GM18873 (cell line): Measurements from ENCODE around the gene NFKB1.
A peak's percentile ranks its signal among the peaks of the same experiment; 100 is the strongest.
"Not testable (repeated sequence)": the region's sequence is repeated elsewhere in the genome, so short reads cannot be mapped to it uniquely, and the experiment has no call there.

Experiments
- ATAC-seq: cut with Tn5 transposase; IDR thresholded peaks from one replicate; pipeline ENCODE4 v1.9.1; 2021; ENCODE audit warnings: mild to moderate bottlenecking, moderate library complexity, moderate number of reproducible peaks; ENCODE audit not compliant: unreplicated experiment, low FRiP score

The NFKB1 gene

DNA sequence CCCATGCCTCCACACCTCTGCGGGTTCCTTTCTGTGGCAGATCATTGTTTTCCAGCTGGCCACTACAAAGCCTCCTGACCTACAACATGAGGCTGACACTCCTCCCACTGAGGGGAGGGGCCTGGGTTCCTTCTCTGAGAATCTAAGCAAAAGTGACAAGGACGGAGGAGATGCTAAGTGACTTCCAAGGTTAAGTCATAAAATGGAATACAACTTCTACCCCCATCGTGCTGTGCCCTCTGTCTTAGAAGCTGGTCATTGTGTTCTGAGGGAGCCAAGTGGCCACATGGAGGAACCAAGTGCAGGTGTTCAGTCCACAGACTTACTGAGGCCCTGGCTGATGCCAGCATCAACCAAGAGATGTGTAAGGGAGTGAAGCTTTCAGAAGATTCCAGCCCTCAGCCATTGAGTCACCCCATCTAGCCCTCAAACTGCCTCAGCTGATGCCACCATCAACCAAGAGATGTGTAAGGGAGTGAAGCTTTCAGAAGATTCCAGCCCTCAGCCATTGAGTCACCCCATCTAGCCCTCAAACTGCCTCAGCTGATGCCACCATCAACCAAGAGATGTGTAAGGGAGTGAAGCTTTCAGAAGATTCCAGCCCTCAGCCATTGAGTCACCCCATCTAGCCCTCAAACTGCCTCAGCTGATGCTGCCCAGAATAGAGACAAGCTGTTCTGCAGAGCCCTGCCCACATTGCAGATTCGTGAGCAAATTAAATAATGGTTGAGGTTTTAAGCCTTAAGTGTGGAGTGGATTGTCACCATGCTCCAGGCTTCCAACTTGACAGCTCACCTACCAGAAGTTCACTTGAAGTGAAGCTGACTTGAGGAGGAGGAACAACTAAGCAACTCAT lies 118.8 kb downstream of the NFKB1 start:
- not testable (repeated sequence) for ATAC-seq

DNA sequence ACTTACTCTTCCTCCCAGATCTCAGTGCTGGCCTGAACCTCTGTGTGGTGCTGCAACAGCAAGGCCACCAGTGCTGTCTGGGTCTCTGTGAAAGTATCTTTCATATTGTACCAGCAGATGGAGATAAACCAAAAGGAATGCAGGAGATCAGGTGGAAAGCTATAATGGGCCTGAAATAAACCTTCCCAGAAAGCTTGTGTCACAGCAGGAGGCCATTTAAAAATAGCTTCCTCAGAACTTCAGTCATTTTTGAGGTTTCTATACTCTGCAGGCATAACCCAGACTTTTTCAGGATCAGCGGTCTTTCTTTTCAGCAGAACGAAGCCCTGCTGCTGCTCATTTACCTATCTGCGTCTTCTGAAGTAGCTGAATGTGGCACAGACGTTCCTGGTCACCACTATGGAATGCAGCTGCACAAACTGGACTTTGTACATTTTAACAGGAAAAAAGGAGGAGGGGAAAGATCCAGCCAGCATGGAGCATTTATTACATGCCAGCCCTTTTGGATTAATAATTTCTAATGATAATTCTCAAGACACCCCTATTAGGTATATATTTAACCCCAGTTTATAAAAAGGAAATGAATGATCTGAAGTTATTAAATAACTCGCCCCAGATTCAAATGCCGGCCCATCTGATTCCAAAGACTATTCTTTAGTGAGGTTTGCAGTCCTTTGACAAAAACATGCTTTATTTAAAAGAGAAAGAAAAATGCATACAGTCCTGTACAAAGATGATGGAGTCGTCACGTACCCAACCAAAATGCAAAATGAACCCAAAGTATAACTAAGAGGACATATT lies 119.7 kb downstream of the NFKB1 start:
- ATAC-seq = peak; percentile 55

DNA sequence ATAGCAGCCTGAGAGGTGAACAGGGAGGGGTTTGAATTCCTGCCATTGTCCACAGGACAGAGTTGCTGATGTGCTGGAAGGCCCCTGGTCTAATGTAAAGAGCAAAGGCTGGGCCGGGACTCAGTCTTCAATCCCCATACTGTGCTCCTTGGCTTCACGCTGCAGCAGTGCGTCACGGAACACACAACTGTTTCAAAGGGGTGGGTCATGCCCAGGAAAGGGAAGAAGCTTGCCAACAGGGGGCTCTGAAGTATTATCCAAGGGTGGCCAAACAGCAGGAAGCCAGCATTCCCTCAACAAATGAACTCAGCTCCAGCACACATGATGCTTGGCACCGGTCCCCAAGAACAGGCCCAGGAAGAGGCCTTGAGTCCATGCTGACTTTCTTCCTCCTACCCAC lies 122.5 kb downstream of the NFKB1 start:
- ATAC-seq = no peak

DNA sequence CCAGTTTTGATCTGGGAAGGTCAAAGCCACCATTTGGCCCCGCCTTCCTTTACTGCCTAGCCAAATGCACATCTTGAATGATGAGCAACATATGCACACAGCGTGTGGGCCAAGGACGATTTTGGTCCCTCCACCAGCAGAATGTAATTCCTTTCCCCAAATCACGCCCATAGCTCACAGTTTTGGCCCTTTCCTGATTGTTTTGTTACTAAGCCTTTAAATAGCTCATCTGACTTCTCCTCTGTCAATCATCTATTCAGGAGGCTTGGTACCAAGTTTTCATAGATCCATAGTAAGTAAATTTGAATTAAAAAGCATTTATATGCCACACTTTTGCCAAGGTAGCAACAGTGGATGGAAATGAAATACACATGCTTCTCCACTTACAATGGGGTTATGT lies 123.3 kb downstream of the NFKB1 start:
- ATAC-seq = no peak

DNA sequence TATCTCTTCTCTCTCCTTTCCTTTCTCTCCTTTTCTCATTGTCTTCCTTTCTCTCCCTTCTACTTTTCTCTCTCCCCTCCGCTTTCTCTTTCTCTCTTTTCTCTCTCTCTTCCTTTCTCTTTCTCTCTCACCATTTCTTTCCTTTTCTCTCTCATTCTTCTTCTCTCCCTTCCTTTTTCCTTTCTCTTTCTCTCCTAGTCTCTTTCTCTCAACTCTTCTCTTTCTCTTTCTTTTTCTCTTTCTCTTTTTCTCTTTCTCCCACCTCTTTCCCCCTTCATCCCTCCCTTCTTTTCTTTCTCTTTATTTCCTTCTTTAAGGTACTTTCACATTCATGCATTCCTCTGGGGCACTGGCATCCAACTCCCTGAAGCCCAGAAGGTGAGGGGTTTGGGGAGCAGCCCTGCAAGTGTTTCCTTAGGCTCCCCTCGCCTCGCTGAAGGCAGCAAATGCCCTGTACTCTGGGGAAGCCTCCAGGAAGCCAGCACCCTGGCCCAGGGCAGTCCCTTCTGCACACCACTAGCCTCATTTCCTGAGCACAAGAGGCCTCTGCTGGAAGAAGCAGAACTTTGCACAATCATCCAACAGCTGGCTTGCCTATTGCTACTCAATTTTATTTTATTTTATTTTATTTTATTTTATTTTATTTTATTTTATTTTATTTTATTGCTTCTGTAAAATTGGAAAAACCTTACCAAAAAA lies 124.2 kb downstream of the NFKB1 start:
- peak; percentile 82 for ATAC-seq

DNA sequence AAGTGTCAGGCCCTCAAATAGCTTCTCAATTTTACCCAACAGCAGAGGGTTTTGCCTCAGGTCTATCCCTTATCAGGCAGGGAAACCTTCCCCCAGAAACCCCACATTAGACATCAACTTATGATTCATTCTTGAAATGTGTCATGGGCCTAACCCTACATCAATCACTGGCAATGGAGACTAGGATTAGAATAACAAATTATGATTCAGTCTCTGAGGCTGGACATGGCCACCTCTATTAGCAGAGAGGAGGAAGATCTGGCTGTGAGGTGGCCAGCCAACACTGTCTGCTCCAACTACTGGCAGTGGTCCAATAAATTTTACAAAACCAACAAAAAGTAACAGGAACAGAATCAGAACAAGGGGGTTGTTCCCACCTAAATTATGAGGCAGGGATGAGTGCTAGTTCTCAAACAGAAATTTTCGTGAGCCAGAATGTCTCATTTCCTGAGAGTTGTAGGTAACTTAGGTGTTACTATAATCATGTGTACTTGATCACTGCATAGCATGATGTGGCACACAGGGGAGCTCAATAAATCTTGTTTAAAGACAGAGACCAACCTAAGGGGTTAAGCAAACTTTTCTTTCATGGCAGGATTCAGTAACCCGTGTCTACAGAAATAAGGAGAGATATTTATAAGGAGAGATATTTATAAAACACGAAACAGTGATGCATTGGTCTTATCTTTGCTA lies 126.8 kb downstream of the NFKB1 start:
- no peak for ATAC-seq

DNA sequence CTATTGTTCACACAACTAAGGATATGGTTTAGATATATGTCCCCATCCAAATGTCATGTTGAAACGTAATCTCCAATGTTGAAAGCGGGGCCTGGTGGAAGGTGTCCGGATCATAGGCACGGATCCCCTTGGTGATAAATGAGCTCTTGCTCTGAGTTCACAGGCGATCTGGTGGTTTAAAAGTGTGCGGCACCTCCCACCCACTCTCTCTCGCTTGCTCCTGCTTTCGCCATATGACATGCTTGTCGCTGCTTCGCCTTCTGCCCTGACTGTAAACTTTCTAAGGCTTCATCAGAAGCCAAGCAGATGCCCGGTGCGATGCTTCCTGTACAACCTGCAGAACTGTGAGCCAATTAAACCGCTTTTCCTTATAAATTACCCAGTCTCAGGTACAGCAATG lies 128.5 kb downstream of the NFKB1 start:
- ATAC-seq = no peak

DNA sequence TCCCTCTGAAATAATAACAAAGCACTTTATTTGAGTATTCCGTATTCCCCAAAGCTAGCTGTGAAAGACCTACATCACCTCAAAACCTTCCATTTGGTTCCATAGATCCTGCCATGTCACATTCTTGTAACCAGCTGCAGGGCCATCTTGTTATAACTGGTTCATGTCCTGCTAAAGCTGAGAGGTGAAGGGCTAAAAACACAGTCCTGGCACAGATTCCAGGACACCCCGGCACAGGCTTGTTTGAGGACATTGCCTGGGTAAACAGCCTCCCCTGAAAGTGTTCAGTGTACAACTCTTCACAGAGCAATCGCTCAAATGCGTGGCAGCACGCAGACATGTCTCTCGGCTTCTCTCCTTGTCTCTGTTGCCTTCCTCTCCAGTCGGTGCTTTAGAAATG lies 130.5 kb downstream of the NFKB1 start:
- ATAC-seq = no peak

DNA sequence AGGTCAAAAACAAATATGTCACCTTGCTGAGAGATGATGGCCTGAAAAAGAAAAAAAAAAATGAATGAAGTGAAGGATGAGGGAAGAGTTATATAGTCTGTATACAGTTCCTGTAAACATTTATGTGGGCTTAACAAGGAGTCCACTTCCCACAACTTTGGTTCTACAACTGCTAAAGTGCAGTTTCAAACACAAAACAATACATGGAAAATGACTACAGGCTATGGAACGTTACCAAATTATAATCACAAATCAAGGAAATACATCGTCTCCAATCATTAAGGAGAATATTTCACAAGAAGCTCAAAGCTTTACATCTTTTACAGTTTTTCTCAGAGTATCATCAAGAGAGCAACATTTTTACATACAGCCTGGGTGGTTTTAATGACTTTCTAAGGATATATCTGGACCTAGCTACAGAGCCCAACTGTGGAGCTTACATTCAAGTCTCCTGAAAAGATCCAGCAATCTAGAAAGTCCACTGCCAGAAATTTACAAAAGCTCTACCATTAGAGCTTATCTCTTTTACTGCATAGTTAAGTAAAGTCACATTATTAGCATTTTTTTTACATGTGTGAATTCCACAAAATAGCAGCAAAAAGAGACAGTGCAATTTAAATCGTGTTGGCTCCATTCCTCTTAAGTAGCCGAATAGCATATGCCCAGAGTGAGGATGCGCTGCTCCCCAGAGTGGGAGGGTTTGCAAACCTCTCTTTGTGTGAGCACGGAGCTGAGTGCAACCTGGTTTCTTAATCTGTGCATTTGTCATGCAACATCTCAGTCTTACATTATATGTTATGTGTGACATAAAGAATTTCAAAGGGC lies 131.3 kb downstream of the NFKB1 start:
- ATAC-seq = no peak

DNA sequence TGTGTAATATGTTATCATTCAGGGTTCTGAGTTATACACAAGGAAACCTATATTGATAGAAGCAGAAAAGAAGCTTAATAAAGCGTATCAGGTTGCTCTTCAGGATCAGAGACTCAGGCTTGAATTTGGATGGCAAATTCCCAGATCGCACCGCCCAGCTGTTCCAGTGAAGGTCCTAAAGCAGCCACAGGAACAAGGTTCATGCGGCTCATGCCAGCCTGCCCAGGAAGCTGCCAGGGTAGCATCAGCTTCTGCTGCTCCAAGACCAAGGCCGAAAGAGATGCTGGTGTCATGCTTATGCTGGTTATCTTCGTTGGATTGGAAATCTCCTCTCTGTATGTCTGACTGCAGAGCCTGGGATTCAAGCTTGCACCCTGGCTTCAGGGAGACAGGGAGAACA lies 131.9 kb downstream of the NFKB1 start:
- ATAC-seq = no peak

DNA sequence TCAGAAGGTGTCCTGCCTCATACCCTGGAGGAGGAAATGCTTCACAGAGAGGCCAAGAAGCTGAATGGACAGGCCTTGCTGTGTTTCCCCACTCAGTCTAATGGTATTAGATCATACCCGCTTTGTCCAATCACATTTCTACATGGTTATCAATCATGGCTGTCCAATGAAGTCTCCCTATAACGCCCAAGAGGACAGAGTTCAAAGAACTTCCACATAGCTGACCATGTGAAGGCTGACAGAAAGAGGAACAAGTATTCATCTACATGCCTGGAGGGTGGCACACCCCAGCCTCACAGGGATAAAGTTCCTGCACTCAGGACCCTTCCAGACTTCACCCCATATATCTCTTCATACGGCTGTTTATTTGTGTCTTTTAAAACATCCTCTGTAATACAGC lies 136.2 kb downstream of the NFKB1 start:
- ATAC-seq = no peak

DNA sequence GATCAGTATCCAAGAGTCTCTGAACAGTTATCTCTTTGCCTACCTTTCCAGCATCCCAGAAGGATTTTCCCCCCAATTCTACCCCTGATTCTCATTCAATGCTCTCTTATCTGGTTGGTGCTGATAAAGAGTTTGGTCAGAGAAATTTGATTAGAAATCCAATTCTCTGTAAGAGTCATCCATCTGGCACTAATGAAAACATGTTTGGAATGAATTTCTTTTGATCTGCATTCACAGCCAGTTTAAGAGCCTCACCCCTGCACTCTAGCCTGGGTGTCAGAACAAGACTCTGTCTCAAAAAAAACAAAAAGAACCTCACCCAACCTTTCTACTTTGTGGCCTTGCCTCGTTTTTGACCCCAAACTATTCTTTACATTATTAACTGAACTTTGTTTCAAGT lies 137.5 kb downstream of the NFKB1 start:
- no peak for ATAC-seq

DNA sequence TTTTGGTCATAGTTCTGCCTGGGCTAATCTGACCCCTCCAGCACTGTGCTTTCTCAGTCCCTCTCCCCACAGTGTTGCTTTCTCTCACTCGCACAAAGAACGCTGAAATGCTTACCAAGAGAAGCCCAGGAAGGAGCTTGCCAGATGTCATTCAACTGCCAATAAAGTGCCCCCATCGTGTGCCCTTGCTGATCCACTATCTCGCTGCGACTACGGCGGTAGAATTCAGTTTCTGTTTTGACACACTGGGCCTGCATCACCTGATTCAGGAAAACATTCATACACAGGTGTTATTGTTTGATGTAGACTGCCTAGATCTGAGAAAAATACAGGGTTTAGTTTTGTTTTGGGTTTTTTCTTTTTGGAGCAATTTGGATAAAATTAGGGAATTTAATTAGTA lies 138.4 kb downstream of the NFKB1 start:
- ATAC-seq = no peak

DNA sequence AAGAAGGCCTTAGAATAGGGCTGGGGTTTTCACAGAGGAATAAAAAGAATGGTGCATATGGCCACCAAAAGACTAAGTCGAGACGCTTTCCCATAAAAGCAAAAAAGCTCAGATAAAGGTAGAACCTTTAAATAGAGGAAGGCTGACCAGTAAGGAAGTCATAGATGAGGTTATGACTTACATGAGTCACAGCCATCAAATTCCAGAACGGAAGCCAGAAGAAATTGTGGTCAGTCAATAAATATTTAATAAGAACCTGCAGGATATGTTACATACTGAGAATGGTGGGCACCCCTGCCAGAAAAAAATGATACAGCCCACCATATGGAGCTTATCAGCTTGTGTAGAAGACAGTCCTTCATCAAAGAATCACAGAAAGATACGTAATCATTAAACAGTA lies 139.5 kb downstream of the NFKB1 start:
- ATAC-seq = no peak

DNA sequence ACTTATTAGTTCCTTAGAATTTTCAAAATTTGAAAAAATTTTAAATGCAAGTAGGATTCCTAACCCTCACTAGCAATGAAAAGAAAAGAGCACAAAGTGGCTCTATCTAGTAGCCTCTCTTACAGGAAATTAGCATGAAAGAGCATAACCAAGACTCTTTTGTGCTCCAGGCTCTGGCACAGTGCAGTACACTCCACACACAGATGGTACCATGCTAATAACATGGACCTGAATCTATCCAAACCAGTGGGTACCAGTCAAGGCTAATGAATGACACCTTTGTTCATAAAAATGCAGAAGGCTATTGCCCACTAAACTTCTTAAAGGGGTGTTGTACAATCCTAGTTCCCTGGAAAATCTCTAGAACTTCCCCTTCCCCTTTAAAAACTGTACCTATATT lies 140.6 kb downstream of the NFKB1 start:
- no peak for ATAC-seq

DNA sequence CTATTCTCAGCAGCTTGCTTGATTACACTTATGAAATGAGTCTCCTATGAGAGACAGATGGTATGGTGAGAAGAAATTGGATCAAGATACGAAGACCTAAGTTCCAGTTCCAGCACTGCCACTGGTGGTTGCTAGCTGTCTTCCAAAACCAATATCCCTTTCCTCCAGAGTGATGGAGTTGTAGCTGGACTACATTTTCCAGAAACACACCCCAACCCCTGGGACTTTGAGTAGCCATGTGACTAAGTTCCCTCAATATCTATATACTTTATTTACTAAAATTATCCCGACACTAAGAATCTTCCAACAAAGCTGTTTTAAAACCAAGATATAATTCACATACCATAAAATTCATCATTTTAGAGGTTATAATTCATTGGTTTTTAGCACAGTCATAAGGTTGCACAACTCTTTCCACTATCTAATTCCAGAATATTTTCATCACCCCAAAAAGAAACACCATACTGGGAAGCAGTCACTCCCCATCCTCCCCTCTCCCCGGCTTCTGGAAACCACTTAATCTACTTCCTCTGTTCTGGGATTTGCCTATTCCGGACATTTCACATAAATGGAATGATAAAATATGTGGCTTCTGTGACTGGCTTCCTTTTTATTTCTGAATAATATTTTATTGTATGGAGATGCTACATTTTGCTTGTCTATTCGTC lies 141.6 kb downstream of the NFKB1 start:
- ATAC-seq = no peak

DNA sequence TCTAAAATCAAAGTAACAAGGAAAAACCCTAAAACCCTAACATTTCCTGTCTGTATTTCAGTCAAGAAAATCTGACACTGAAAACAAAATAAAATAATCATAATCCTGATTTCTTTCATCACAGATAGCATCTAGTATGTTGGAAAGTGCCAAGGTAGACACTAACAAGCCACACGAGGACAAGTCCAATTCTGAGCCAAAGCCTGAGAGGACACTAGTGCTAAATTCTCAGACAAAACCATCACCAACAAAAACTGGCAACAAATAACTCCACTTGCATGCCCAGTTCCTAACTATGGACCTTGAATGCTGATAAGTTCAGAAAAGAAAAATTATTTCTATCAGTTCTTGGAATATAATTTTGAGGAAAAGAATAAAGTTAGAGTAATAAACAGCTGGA lies 146.0 kb downstream of the NFKB1 start:
- ATAC-seq = no peak

DNA sequence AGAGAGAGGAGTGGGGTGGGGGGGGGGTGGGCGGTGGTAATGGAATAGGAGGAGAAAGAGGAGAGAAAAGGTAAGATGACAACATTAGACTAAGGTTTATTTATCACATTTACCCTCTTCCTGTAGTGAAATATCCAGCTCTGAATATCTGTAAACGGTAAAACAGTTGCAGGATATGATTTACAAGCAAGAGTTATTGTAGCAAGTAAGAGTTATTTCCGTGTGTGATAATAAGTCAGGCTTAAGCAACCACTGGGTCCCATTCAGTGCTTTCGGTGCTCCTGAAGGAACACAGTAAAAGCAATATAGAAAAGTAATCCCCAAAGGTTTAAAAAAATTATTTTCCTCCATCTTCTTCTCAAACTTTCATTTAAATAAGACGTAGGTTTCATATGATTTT lies 156.0 kb downstream of the NFKB1 start:
- no peak for ATAC-seq

DNA sequence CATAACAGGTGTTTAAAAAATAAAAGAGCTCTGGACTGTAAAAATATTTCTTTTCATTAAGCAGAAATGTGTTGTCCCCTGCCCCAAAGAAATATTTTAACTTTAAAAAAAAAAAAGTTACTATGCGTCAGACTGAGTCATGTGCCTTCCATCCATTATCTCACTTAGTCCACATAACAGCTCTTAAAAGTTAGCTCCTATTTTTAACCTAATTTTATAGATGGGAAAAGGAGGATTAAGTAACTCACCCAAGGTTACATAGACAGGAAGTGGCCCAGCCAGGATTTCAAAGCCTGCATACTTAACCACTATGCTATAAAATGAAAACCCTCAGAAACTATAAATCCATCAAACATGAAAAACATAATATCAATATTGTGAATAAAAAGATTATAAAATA lies 161.9 kb downstream of the NFKB1 start:
- ATAC-seq = no peak
